GM23338 (cell line): ENCODE data around the gene PRPSAP1. TPM values are rescaled to one million over a fixed set of nuclear protein-coding genes. Genes with fewer than 3 reads are reported as not detected.

Experiments used
- ATAC-seq: fragments of 200-7000 bp; cut with Tn5 transposase; 3 replicates; pipeline ENCODE4 v1.9.1; 2020
- DNase-seq: peaks from one replicate; pipeline ENCODE4 v3.0.0-alpha.2; 2015; ENCODE audit warnings: low spot score
- H2AFZ ChIP-seq: fragments of 200-600 bp; sonication (generic); 2 replicates; pipeline ENCODE4 v1.8.0; 2016; ENCODE audit warnings: antibody characterized with exemption, mild to moderate bottlenecking, moderate library complexity
- H3F3A ChIP-seq: fragments of 200-600 bp; sonication (generic); replicated peaks from 2 replicates; pipeline ENCODE4 v1.8.0; 2017; ENCODE audit warnings: antibody characterized with exemption, mixed run types, low read depth
- H3K27ac ChIP-seq: fragments of 200-600 bp; sonication (generic); 2 replicates; pipeline ENCODE4 v1.6.1; 2016; ENCODE audit warnings: low read depth
- H3K27me3 ChIP-seq: fragments of 200-600 bp; sonication (generic); 2 replicates; pipeline ENCODE4 v1.8.0; 2016; ENCODE audit warnings: mild to moderate bottlenecking, mixed run types, moderate library complexity; ENCODE audit not compliant: insufficient read depth
- H3K36me3 ChIP-seq: fragments of 200-600 bp; sonication (generic); 2 replicates; pipeline ENCODE4 v1.8.0; 2016; ENCODE audit warnings: mild to moderate bottlenecking; ENCODE audit not compliant: insufficient read depth
- H3K4me1 ChIP-seq: fragments of 200-600 bp; sonication (generic); 2 replicates; pipeline ENCODE4 v1.8.0; 2016; ENCODE audit warnings: mild to moderate bottlenecking, moderate library complexity; ENCODE audit not compliant: insufficient read depth
- H3K4me2 ChIP-seq: fragments of 200-600 bp; sonication (generic); 2 replicates; pipeline ENCODE4 v1.7.1; 2017; ENCODE audit warnings: mixed run types
- H3K4me3 ChIP-seq: fragments of 200-600 bp; sonication (generic); 2 replicates; pipeline ENCODE4 v1.6.1; 2016; ENCODE audit warnings: mixed run types
- H3K79me2 ChIP-seq: fragments of 200-600 bp; sonication (generic); replicated peaks from 2 replicates; pipeline ENCODE4 v1.8.0; 2017; ENCODE audit warnings: mild to moderate bottlenecking; ENCODE audit not compliant: insufficient read depth
- H3K9me2 ChIP-seq: fragments of 200-600 bp; sonication (generic); 2 replicates; pipeline ENCODE4 v1.8.0; 2017; ENCODE audit not compliant: insufficient read depth
- H4K20me1 ChIP-seq: fragments of 200-600 bp; sonication (generic); replicated peaks from 2 replicates; pipeline ENCODE4 v1.8.0; 2017; ENCODE audit warnings: mild to moderate bottlenecking; ENCODE audit not compliant: insufficient read depth
- H3K27ac Mint-ChIP-seq: 2 replicates; pipeline ENCODE4 v1.8.0; 2020; ENCODE audit warnings: inconsistent platforms, mild to moderate bottlenecking, moderate library complexity, mixed read lengths
- H3K27me3 Mint-ChIP-seq: 3 replicates; pipeline ENCODE4 v1.8.0; 2022; ENCODE audit warnings: low read depth, mild to moderate bottlenecking, moderate library complexity, mixed read lengths, inconsistent platforms; ENCODE audit not compliant: insufficient read depth, poor library complexity
- H3K36me3 Mint-ChIP-seq: 3 replicates; pipeline ENCODE4 v1.8.0; 2021; ENCODE audit warnings: low read depth, mild to moderate bottlenecking, inconsistent platforms, moderate library complexity, mixed read lengths
- H3K4me1 Mint-ChIP-seq: 3 replicates; pipeline ENCODE4 v1.8.0; 2020; ENCODE audit warnings: mild to moderate bottlenecking, inconsistent platforms, mixed read lengths
- H3K4me3 Mint-ChIP-seq: 3 replicates; pipeline ENCODE4 v1.8.0; 2021; ENCODE audit warnings: moderate library complexity, mild to moderate bottlenecking, inconsistent platforms, mixed read lengths
- H3K9me3 Mint-ChIP-seq: 3 replicates; pipeline ENCODE4 v1.8.0; 2020; ENCODE audit warnings: moderate library complexity, mild to moderate bottlenecking, inconsistent platforms, mixed read lengths
- CREB1 ChIP-seq: fragments of 250-450 bp; sonication (Bioruptor Pico); IDR thresholded peaks from 2 replicates; pipeline ENCODE4 v1.5.0; 2020; ENCODE audit warnings: low read depth, mild to moderate bottlenecking, moderate library complexity
- CTCF ChIP-seq, 2 experiments: fragments of 200-600 bp in 1 of 2; sonication (generic) in 1 of 2; conservative IDR thresholded peaks; 2 replicates each; pipeline versions ENCODE4 v1.5.1 to v1.6.1; 2016 to 2017; ENCODE audit warnings: antibody characterized with exemption in 2 of 2, low read depth in 2 of 2, mild to moderate bottlenecking in 2 of 2, moderate library complexity in 1 of 2
- ETS1 ChIP-seq: IDR thresholded peaks from 2 replicates; pipeline ENCODE4 v1.6.1; 2016; ENCODE audit warnings: antibody characterized with exemption
- EZH2 ChIP-seq: fragments of 200-600 bp; sonication (generic); IDR thresholded peaks from one replicate; pipeline ENCODE4 v1.8.0; 2017; ENCODE audit warnings: antibody characterized with exemption, mild to moderate bottlenecking, low read depth; ENCODE audit not compliant: unreplicated experiment
- EZH2phosphoT487 ChIP-seq: fragments of 200-600 bp; sonication (generic); IDR thresholded peaks from one replicate; pipeline ENCODE4 v1.8.1; 2018; ENCODE audit warnings: antibody characterized with exemption; ENCODE audit not compliant: unreplicated experiment
- JUNB ChIP-seq: IDR thresholded peaks from one replicate; pipeline ENCODE4 v1.6.1; 2016; ENCODE audit warnings: antibody characterized with exemption; ENCODE audit not compliant: unreplicated experiment
- NANOG ChIP-seq: IDR thresholded peaks from 2 replicates; pipeline ENCODE4 v1.6.1; 2016; ENCODE audit warnings: antibody characterized with exemption, borderline replicate concordance
- POLR2AphosphoS5 ChIP-seq: IDR thresholded peaks from 2 replicates; pipeline ENCODE4 v1.6.1; 2016; ENCODE audit warnings: antibody characterized with exemption, low read depth
- STAT1 ChIP-seq: IDR thresholded peaks from one replicate; pipeline ENCODE4 v1.6.1; 2016; ENCODE audit warnings: antibody characterized with exemption; ENCODE audit not compliant: unreplicated experiment
- ZNF114 ChIP-seq: fragments of 250-450 bp; sonication (Bioruptor Pico); IDR thresholded peaks from 2 replicates; pipeline ENCODE4 v1.5.0; 2020; ENCODE audit warnings: mild to moderate bottlenecking, moderate library complexity
- ZNF331 ChIP-seq: fragments of 250-450 bp; sonication (Bioruptor Pico); IDR thresholded peaks from 2 replicates; pipeline ENCODE4 v1.5.0; 2020; ENCODE audit warnings: low read depth, mild to moderate bottlenecking, moderate library complexity
- polyA plus RNA-seq: library from polyadenylated mRNA; unstranded; fragments of >200 nt; fragmentation: Nextera tagmentation; extraction: Ambion mirVana; gene quantifications from 2 replicates; pipeline ENCODE4 v1.2.1, GENCODE V29; 2016
- total RNA-seq: library from RNA; depleted of rRNA; stranded (reverse); fragments of >200 nt; shearing (Covaris generic); gene quantifications from 2 replicates; pipeline ENCODE4 v1.2.3, GENCODE V29; 2014
- TF ChIP-seq, protein P1 (sequence below): IDR thresholded peaks from one replicate; pipeline ENCODE4 v1.6.1; 2018; ENCODE audit warnings: antibody characterized with exemption; ENCODE audit not compliant: unreplicated experiment
- TF ChIP-seq, protein P2 (sequence below): fragments of 250-450 bp; sonication (Bioruptor Pico); IDR thresholded peaks from 2 replicates; pipeline ENCODE4 v1.5.0; 2020; ENCODE audit warnings: mild to moderate bottlenecking, moderate library complexity

The PRPSAP1 gene
- total and polyA plus RNA-seq, 2 experiments from 2014 or later = 39.5 to 58.8 TPM

GRCh38 chr17:76304226-76305134 is 49.2 kb downstream of the PRPSAP1 start:
- Histone ChIP-seq H3K4me1 (no peaks in the 10 kb centered on the region), H3K79me2 (no peaks in the 10 kb centered on the region), H3K36me3 (no peaks in the 10 kb centered on the region), H3F3A (0 out of 2 replicates have a peak, but pooled peaks cover 6% of the 10 kb centered on the region), H3K27me3 (no peaks in the 10 kb centered on the region), H3K9me2 (no peaks in the 10 kb centered on the region), H3K4me3 (no peak overlapping the region), H4K20me1 (no peaks in the 10 kb centered on the region; the same call in 1 of the 2 replicates), H3K27ac (no peak overlapping the region), H2AFZ (no peak overlapping the region), H3K4me2 (no peak overlapping the region)
- peaks cover 3% of the 10 kb centered on the region; the same call in 1 of the 3 replicates for H3K36me3 Mint-ChIP-seq
- H3K9me3 Mint-ChIP-seq = no peaks in the 10 kb centered on the region
- H3K4me3 Mint-ChIP-seq = no peak overlapping the region
- DNase-seq (no peak), ATAC-seq (no peak)
- no peak overlapping the region for H3K27ac Mint-ChIP-seq
- H3K27me3 Mint-ChIP-seq = peaks cover 9% of the 10 kb centered on the region
- no peak for TF ChIP-seq ZNF114 (CRISPR knock-in tag)
- no peak for TF ChIP-seq EZH2
- TF ChIP-seq CTCF (conservative IDR thresholded peaks at IDR 0.05; ENCODE audit: low read depth in 2 of 2) = no peak
- no peak for TF ChIP-seq EZH2phosphoT487
- TF ChIP-seq NANOG = no peak
- TF ChIP-seq STAT1 = no peak
- TF ChIP-seq, protein P1, sequence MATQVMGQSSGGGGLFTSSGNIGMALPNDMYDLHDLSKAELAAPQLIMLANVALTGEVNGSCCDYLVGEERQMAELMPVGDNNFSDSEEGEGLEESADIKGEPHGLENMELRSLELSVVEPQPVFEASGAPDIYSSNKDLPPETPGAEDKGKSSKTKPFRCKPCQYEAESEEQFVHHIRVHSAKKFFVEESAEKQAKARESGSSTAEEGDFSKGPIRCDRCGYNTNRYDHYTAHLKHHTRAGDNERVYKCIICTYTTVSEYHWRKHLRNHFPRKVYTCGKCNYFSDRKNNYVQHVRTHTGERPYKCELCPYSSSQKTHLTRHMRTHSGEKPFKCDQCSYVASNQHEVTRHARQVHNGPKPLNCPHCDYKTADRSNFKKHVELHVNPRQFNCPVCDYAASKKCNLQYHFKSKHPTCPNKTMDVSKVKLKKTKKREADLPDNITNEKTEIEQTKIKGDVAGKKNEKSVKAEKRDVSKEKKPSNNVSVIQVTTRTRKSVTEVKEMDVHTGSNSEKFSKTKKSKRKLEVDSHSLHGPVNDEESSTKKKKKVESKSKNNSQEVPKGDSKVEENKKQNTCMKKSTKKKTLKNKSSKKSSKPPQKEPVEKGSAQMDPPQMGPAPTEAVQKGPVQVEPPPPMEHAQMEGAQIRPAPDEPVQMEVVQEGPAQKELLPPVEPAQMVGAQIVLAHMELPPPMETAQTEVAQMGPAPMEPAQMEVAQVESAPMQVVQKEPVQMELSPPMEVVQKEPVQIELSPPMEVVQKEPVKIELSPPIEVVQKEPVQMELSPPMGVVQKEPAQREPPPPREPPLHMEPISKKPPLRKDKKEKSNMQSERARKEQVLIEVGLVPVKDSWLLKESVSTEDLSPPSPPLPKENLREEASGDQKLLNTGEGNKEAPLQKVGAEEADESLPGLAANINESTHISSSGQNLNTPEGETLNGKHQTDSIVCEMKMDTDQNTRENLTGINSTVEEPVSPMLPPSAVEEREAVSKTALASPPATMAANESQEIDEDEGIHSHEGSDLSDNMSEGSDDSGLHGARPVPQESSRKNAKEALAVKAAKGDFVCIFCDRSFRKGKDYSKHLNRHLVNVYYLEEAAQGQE = no peak
- no peak for TF ChIP-seq JUNB
- TF ChIP-seq, protein P2, sequence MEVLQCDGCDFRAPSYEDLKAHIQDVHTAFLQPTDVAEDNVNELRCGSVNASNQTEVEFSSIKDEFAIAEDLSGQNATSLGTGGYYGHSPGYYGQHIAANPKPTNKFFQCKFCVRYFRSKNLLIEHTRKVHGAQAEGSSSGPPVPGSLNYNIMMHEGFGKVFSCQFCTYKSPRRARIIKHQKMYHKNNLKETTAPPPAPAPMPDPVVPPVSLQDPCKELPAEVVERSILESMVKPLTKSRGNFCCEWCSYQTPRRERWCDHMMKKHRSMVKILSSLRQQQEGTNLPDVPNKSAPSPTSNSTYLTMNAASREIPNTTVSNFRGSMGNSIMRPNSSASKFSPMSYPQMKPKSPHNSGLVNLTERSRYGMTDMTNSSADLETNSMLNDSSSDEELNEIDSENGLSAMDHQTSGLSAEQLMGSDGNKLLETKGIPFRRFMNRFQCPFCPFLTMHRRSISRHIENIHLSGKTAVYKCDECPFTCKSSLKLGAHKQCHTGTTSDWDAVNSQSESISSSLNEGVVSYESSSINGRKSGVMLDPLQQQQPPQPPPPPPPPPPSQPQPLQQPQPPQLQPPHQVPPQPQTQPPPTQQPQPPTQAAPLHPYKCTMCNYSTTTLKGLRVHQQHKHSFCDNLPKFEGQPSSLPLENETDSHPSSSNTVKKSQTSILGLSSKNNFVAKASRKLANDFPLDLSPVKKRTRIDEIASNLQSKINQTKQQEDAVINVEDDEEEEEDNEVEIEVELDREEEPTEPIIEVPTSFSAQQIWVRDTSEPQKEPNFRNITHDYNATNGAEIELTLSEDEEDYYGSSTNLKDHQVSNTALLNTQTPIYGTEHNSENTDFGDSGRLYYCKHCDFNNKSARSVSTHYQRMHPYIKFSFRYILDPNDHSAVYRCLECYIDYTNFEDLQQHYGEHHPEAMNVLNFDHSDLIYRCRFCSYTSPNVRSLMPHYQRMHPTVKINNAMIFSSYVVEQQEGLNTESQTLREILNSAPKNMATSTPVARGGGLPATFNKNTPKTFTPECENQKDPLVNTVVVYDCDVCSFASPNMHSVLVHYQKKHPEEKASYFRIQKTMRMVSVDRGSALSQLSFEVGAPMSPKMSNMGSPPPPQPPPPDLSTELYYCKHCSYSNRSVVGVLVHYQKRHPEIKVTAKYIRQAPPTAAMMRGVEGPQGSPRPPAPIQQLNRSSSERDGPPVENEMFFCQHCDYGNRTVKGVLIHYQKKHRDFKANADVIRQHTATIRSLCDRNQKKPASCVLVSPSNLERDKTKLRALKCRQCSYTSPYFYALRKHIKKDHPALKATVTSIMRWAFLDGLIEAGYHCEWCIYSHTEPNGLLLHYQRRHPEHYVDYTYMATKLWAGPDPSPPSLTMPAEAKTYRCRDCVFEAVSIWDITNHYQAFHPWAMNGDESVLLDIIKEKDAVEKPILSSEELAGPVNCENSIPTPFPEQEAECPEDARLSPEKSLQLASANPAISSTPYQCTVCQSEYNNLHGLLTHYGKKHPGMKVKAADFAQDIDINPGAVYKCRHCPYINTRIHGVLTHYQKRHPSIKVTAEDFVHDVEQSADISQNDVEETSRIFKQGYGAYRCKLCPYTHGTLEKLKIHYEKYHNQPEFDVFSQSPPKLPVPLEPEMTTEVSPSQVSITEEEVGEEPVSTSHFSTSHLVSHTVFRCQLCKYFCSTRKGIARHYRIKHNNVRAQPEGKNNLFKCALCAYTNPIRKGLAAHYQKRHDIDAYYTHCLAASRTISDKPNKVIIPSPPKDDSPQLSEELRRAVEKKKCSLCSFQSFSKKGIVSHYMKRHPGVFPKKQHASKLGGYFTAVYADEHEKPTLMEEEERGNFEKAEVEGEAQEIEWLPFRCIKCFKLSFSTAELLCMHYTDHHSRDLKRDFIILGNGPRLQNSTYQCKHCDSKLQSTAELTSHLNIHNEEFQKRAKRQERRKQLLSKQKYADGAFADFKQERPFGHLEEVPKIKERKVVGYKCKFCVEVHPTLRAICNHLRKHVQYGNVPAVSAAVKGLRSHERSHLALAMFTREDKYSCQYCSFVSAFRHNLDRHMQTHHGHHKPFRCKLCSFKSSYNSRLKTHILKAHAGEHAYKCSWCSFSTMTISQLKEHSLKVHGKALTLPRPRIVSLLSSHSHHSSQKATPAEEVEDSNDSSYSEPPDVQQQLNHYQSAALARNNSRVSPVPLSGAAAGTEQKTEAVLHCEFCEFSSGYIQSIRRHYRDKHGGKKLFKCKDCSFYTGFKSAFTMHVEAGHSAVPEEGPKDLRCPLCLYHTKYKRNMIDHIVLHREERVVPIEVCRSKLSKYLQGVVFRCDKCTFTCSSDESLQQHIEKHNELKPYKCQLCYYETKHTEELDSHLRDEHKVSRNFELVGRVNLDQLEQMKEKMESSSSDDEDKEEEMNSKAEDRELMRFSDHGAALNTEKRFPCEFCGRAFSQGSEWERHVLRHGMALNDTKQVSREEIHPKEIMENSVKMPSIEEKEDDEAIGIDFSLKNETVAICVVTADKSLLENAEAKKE (CRISPR knock-in tag) = no peak
- no peak for TF ChIP-seq POLR2AphosphoS5
- TF ChIP-seq CREB1 (CRISPR knock-in tag) = no peak
- no peak for TF ChIP-seq ETS1
- no peak for TF ChIP-seq ZNF331
- H3K4me1 Mint-ChIP-seq = no peaks in the 10 kb centered on the region
